ENCODE results near the gene TH.

Gene TH

GRCh38 chr11:2163428-2163978 lies 8.1 kb downstream of the TH start:
- no peak overlapping the region for H3K4me3 ChIP-seq
- TF ChIP-seq CTCF (IDR thresholded peaks at IDR 0.05): no peak
- DNase-seq (ENCODE audit: low spot score): no peak
- H3K27ac ChIP-seq: no peak overlapping the region

- no peak within 1 kb of the TSS for H3K4me3 ChIP-seq
- TF ChIP-seq CTCF (IDR thresholded peaks at IDR 0.05): no peak
- no peak for DNase-seq (ENCODE audit: low spot score)
- no peak within 1 kb of the TSS for H3K27ac ChIP-seq
These were observed 10.8 kb downstream of the TH start, which contains the start of gene INS for GRCh38 chr11:2160736-2161259. Gene INS (minus strand): TSS chr11:2161209. CDS start chr11:2160971, 238 bp downstream.

- DNase-seq (ENCODE audit: low spot score): no peak
- no peak for TF ChIP-seq CTCF (IDR thresholded peaks at IDR 0.05)
- Histone ChIP-seq H3K4me3 (no peak overlapping the region), H3K27ac (no peak overlapping the region)
These were observed 11.8 kb downstream of the TH start for GRCh38 chr11:2159536-2160413.

- no peak for TF ChIP-seq CTCF (IDR thresholded peaks at IDR 0.05)
- H3K27ac ChIP-seq: no peak overlapping the region
- no peak overlapping the region for H3K4me3 ChIP-seq
- DNase-seq (ENCODE audit: low spot score): no peak
These were observed 12.6 kb downstream of the TH start for GRCh38 chr11:2158966-2159365.

GRCh38 chr11:2158296-2158737 lies 13.3 kb downstream of the TH start:
- no peak overlapping the region for H3K4me3 ChIP-seq
- DNase-seq (ENCODE audit: low spot score): no peak
- no peak overlapping the region for H3K27ac ChIP-seq
- no peak for TF ChIP-seq CTCF (IDR thresholded peaks at IDR 0.05)

- TF ChIP-seq CTCF (IDR thresholded peaks at IDR 0.05): no peak
- Histone ChIP-seq H3K4me3 (no peak overlapping the region), H3K27ac (no peak overlapping the region)
- no peak for DNase-seq (ENCODE audit: low spot score)
These were observed 14.1 kb downstream of the TH start for GRCh38 chr11:2157294-2158040.

Measured in coronary artery (tissue), 2 donors.